HepG2 (cell line): ENCODE data around the gene FXN. TPM values are rescaled to one million over a fixed set of nuclear protein-coding genes. Genes with fewer than 3 reads are reported as not detected.

Experiments used
- ATAC-seq: fragments of 200-7000 bp; cut with Tn5 transposase; 3 replicates; pipeline ENCODE4 v1.9.1; 2020; ENCODE audit warnings: mild to moderate bottlenecking, moderate library complexity
- BruUV-seq: library from RNA; stranded (reverse); fragments of 400-500 nt; replicated peaks from 2 replicates; lab custom pipeline; 2021; lab: Mats Ljungman, UMichigan
- CTCF ChIA-PET: fragments of 300-600 bp; formaldehyde crosslinking; extraction: SDS; loops from one replicate; lab custom pipeline; 2021; ENCODE audit warnings: low total read pairs, inconsistent platforms, low intra/inter-chr PET ratio; lab: Yijun Ruan, JAX
- POLR2A ChIA-PET: fragments of 350-600 bp; sonication (Branson Sonifier 250); formaldehyde crosslinking; loops from one replicate; lab custom pipeline; 2020; ENCODE audit warnings: antibody characterized with exemption, inconsistent platforms; lab: Yijun Ruan, JAX
- DNase-seq: peaks from one replicate; pipeline ENCODE4 v3.0.0-alpha.2; 2015; ENCODE audit warnings: low spot score
- FAIRE-seq: peaks from 3 replicates; lab custom pipeline; 2011; peaks lifted over from hg19 to GRCh38; lab: Jason Lieb, UNC
- H2AFZ ChIP-seq: one replicate; pipeline ENCODE4 v1.6.1; 2011; ENCODE audit warnings: low read length, inconsistent platforms
- H3K27ac ChIP-seq: fragments of 300-600 bp; 3 replicates; pipeline ENCODE4 v1.8.0; 2011; ENCODE audit warnings: mixed run types, mild to moderate bottlenecking, mixed read lengths, low read length, inconsistent platforms; ENCODE audit not compliant: insufficient read depth; ENCODE audit errors: extremely low read length
- H3K27me3 ChIP-seq, 2 experiments: fragments of 200-600 bp in 1 of 2; 2 replicates in 1 of 2; 3 replicates in 1 of 2; pipeline versions ENCODE4 v1.6.0 to v1.8.0; 2011; ENCODE audit warnings: low read length in 2 of 2, mild to moderate bottlenecking in 2 of 2, moderate library complexity in 2 of 2, inconsistent platforms in 1 of 2; ENCODE audit not compliant: insufficient read depth in 2 of 2, control insufficient read depth in 1 of 2
- H3K36me3 ChIP-seq, 2 experiments: fragments of 200-600 bp in 1 of 2; replicated peaks in 1 of 2; 2 replicates in 1 of 2; 3 replicates in 1 of 2; pipeline versions ENCODE4 v1.5.1 to v1.8.0; 2011; ENCODE audit warnings: low read length in 2 of 2, inconsistent platforms in 1 of 2; ENCODE audit not compliant: insufficient read depth in 2 of 2, control insufficient read depth in 1 of 2
- H3K4me1 ChIP-seq: 2 replicates; pipeline ENCODE4 v1.5.1; 2012; ENCODE audit warnings: low read length, inconsistent platforms; ENCODE audit not compliant: insufficient read depth
- H3K4me2 ChIP-seq: 2 replicates; pipeline ENCODE4 v1.6.0; 2011; ENCODE audit warnings: low read depth, low read length, inconsistent platforms
- H3K4me3 ChIP-seq, 3 experiments: fragments of 200-600 bp in 1 of 3; sonication (generic), shearing (Covaris generic) in 1 of 3; replicated peaks in 1 of 3; 2 replicates each; pipeline ENCODE4 v1.5.1; 2011 to 2016; ENCODE audit warnings: low read length in 3 of 3, inconsistent platforms in 2 of 3, low read depth in 2 of 3, mild to moderate bottlenecking in 2 of 3, control low read depth in 1 of 3, mixed read lengths in 1 of 3; ENCODE audit not compliant: insufficient read depth in 1 of 3
- H3K79me2 ChIP-seq: one replicate; pipeline ENCODE4 v1.6.1; 2011; ENCODE audit warnings: low read length, inconsistent platforms; ENCODE audit not compliant: insufficient read depth
- H3K9ac ChIP-seq: 2 replicates; pipeline ENCODE4 v1.6.0; 2011; ENCODE audit warnings: mild to moderate bottlenecking, low read depth, low read length, inconsistent platforms; ENCODE audit not compliant: insufficient read depth
- H3K9me3 ChIP-seq: 2 replicates; pipeline ENCODE4 v1.5.1; 2012; ENCODE audit warnings: mild to moderate bottlenecking, low read length
- H4K20me1 ChIP-seq: 2 replicates; pipeline ENCODE4 v1.6.0; 2011; ENCODE audit warnings: inconsistent platforms, mild to moderate bottlenecking, low read length, moderate library complexity; ENCODE audit not compliant: insufficient read depth
- AGO1 ChIP-seq: fragments of 200-400 bp; formaldehyde crosslinking; IDR thresholded peaks from 2 replicates; pipeline ENCODE4 v1.6.1; 2017; ENCODE audit warnings: mild to moderate bottlenecking, low read depth, low read length, moderate library complexity; ENCODE audit not compliant: poor library complexity, severe bottlenecking
- ARNT ChIP-seq: fragments of 450-650 bp; IDR thresholded peaks from 2 replicates; pipeline ENCODE4 v1.6.1; 2017
- BRCA1 ChIP-seq: sonication (generic); formaldehyde crosslinking; IDR thresholded peaks from 2 replicates; pipeline ENCODE4 v1.4.0; 2020; ENCODE audit warnings: missing genetic modification reagents
- HNRNPLL ChIP-seq: fragments of 200-400 bp; formaldehyde crosslinking; IDR thresholded peaks from 2 replicates; pipeline ENCODE4 v1.6.1; 2017; ENCODE audit warnings: mild to moderate bottlenecking, low read depth, low read length; ENCODE audit not compliant: poor library complexity, severe bottlenecking
- KDM3A ChIP-seq: IDR thresholded peaks from 2 replicates; pipeline ENCODE4 v1.6.1; 2018; ENCODE audit warnings: low read depth, missing compliant biosample characterization
- NCOA2 ChIP-seq: sonication (generic); formaldehyde crosslinking; IDR thresholded peaks from 2 replicates; pipeline ENCODE4 v1.8.0; 2022; ENCODE audit warnings: inconsistent platforms
- NFKB2 ChIP-seq: sonication (generic); formaldehyde crosslinking; IDR thresholded peaks from 2 replicates; pipeline ENCODE4 v1.4.0; 2020; ENCODE audit warnings: missing genetic modification reagents, borderline replicate concordance
- REXO4 ChIP-seq: sonication (generic); formaldehyde crosslinking; IDR thresholded peaks from 2 replicates; pipeline ENCODE4 v1.8.0; 2022; ENCODE audit warnings: missing genetic modification reagents, mild to moderate bottlenecking, borderline replicate concordance
- SATB2 ChIP-seq: sonication (generic); formaldehyde crosslinking; IDR thresholded peaks from 2 replicates; pipeline ENCODE4 v1.5.0; 2020; ENCODE audit warnings: missing genetic modification reagents
- SMAD9 ChIP-seq: sonication (generic); formaldehyde crosslinking; IDR thresholded peaks from 2 replicates; pipeline ENCODE4 v1.5.1; 2020; ENCODE audit warnings: mild to moderate bottlenecking, missing genetic modification reagents
- SRSF9 ChIP-seq: fragments of 200-400 bp; formaldehyde crosslinking; IDR thresholded peaks from 2 replicates; pipeline ENCODE4 v1.6.1; 2018; ENCODE audit warnings: borderline replicate concordance, mild to moderate bottlenecking, low read depth, low read length; ENCODE audit not compliant: insufficient read depth, poor library complexity, severe bottlenecking
- ZNF225 ChIP-seq: sonication (generic); formaldehyde crosslinking; IDR thresholded peaks from 2 replicates; pipeline ENCODE4 v1.4.0; 2020; ENCODE audit warnings: mild to moderate bottlenecking, missing genetic modification reagents
- ZNF235 ChIP-seq: sonication (generic); formaldehyde crosslinking; IDR thresholded peaks from 2 replicates; pipeline ENCODE4 v1.8.1; 2023; ENCODE audit warnings: mild to moderate bottlenecking, missing genetic modification reagents, borderline replicate concordance
- ZNF33B ChIP-seq: sonication (generic); formaldehyde crosslinking; IDR thresholded peaks from 2 replicates; pipeline ENCODE4 v1.5.1; 2020; ENCODE audit warnings: mild to moderate bottlenecking, missing genetic modification reagents
- ZNF572 ChIP-seq: sonication (generic); formaldehyde crosslinking; IDR thresholded peaks from 2 replicates; pipeline ENCODE4 v1.5.1; 2020; ENCODE audit warnings: mild to moderate bottlenecking, missing genetic modification reagents
- ZNF83 ChIP-seq: sonication (generic); formaldehyde crosslinking; IDR thresholded peaks from 2 replicates; pipeline ENCODE4 v1.4.0; 2020; ENCODE audit warnings: missing genetic modification reagents, mild to moderate bottlenecking, borderline replicate concordance
- WGBS: methylation state at CpG from one replicate; pipeline ENCODE4 v1.1.6; 2017; ENCODE audit warnings: low lambda C conversion rate; 5-methylcytosine and 5-hydroxymethylcytosine counted together
- in situ Hi-C: cut with HindIII; loops from 2 replicates; pipeline ENCODE4 v1.10.0; 2017; ENCODE audit warnings: low pct_unique_long_range_greater_than_20kb; ENCODE audit not compliant: extremely low pct_ligation_motif_present
- intact Hi-C: fragments of 100-400 bp; cut with micrococcal nuclease; formaldehyde crosslinking; loops from one replicate; pipeline ENCODE4 v1.10.0; 2022; ENCODE audit not compliant: unreplicated experiment
- polyA plus RNA-seq, 8 experiments: library from polyadenylated mRNA; depleted of rRNA in 3 of 8; stranded (reverse) in 7 of 8; unstranded in 1 of 8; fragments of >200 nt; fragmentation: Illumina TruSeq in 4 of 8; extraction: Trizol in 4 of 8; gene quantifications; 2 replicates each; pipeline versions ENCODE4 v1.2.1 to v1.2.3, GENCODE V29; 2011 to 2016; ENCODE audit warnings: low read depth in 4 of 8, missing spikeins in 1 of 8, mixed read lengths in 1 of 8; ENCODE audit not compliant: insufficient read depth in 1 of 8
- total RNA-seq, 5 experiments: library from RNA; depleted of rRNA; stranded (reverse); fragments of >200 nt; fragmentation: Illumina TruSeq; extraction: Trizol; gene quantifications; 2 replicates each; pipeline ENCODE4 v1.2.3, GENCODE V29; 2016; ENCODE audit warnings: low read depth in 1 of 5
- TF ChIP-seq, protein P1 (sequence below): IDR thresholded peaks from 2 replicates; pipeline ENCODE4 v1.6.1; 2016; ENCODE audit warnings: missing genetic modification reagents, missing compliant biosample characterization
- TF ChIP-seq, protein P2 (sequence below): conservative IDR thresholded peaks from 2 replicates; pipeline ENCODE4 v1.6.1; 2018; ENCODE audit warnings: missing genetic modification reagents
- TF ChIP-seq, protein P3 (sequence below): sonication (generic); formaldehyde crosslinking; IDR thresholded peaks from 2 replicates; pipeline ENCODE4 v1.8.1; 2023; ENCODE audit warnings: mild to moderate bottlenecking, missing genetic modification reagents

The FXN gene
- total and polyA plus RNA-seq, 2 of the 13 experiments (the other 11 are each of a cell fraction or from before 2014, with no cell fraction given), result 24.1 to 26.0 TPM

DNA sequence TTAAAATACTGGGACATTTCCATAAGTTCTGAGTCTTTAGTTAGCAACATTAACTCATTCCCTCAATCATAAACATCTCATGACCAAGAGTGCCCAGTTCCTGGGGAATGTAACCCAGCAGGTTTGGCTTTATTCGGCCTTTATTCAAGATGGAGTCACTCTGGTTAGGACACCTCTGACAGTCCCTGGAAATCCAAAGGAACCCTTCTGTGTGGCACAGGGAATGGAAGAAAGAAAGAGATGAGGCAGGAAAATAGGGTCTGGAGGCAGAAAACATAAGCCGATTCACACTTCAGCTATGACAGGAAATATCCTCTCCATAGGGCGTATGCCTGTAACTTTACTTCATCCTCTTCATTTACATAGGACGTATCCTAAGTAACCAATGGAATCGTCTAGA, 53.5 kb downstream of the FXN start (continued):
- TF ChIP-seq, protein P1, sequence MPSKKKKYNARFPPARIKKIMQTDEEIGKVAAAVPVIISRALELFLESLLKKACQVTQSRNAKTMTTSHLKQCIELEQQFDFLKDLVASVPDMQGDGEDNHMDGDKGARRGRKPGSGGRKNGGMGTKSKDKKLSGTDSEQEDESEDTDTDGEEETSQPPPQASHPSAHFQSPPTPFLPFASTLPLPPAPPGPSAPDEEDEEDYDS (CRISPR knock-in tag), result no peak
- TF ChIP-seq KDM3A (CRISPR knock-in tag) (no peak), BRCA1 (CRISPR knock-in tag) (no peak), ZNF33B (no peak)
- TF ChIP-seq, protein P2, sequence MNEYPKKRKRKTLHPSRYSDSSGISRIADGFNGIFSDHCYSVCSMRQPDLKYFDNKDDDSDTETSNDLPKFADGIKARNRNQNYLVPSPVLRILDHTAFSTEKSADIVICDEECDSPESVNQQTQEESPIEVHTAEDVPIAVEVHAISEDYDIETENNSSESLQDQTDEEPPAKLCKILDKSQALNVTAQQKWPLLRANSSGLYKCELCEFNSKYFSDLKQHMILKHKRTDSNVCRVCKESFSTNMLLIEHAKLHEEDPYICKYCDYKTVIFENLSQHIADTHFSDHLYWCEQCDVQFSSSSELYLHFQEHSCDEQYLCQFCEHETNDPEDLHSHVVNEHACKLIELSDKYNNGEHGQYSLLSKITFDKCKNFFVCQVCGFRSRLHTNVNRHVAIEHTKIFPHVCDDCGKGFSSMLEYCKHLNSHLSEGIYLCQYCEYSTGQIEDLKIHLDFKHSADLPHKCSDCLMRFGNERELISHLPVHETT (CRISPR knock-in tag), result no peak

DNA sequence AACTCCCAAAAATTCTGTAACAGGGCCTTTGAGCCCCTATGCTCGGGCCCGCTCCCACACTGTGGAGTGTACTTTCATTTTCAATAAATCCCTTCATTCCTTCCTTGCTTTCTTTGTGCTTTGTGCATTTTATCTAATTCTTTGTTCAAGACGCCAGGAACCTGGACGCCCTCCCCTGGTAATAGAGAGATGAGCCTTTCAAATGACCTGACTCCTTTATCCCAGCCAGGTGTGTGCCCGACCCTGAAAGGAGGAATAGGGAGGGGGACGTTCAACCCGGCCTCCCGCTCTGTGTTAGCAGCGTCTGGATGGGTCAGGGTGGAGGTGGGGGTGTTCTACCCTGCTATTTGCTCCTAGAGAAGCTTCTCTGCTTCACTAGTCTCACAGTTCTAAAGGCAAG, 53.9 kb downstream of the FXN start:
- H3K27me3 ChIP-seq, result no peaks in the 10 kb centered on the region
- ChIA-PET POLR2A (no interaction called here), CTCF (no interaction called here)
- intact Hi-C loops (no loop called here), in situ Hi-C loops (no loop called here)
- no peaks in the 10 kb centered on the region for H3K36me3 ChIP-seq
- ATAC-seq (no peak), DNase-seq (no peak), FAIRE-seq (no peak)
- H3K79me2 ChIP-seq, result no peaks in the 10 kb centered on the region
- H3K27ac ChIP-seq, result no peak overlapping the region
- H4K20me1 ChIP-seq, result no peaks in the 10 kb centered on the region
- TF ChIP-seq SRSF9 (no peak), AGO1 (no peak), ZNF235 (no peak), SATB2 (CRISPR knock-in tag) (no peak), REXO4 (CRISPR knock-in tag) (no peak), ZNF83 (CRISPR knock-in tag) (no peak), ARNT (no peak), HNRNPLL (no peak), SMAD9 (CRISPR knock-in tag) (no peak), NCOA2 (CRISPR knock-in tag) (no peak), NFKB2 (CRISPR knock-in tag) (no peak), ZNF572 (CRISPR knock-in tag) (no peak), ZNF225 (no peak)
- TF ChIP-seq, protein P3, sequence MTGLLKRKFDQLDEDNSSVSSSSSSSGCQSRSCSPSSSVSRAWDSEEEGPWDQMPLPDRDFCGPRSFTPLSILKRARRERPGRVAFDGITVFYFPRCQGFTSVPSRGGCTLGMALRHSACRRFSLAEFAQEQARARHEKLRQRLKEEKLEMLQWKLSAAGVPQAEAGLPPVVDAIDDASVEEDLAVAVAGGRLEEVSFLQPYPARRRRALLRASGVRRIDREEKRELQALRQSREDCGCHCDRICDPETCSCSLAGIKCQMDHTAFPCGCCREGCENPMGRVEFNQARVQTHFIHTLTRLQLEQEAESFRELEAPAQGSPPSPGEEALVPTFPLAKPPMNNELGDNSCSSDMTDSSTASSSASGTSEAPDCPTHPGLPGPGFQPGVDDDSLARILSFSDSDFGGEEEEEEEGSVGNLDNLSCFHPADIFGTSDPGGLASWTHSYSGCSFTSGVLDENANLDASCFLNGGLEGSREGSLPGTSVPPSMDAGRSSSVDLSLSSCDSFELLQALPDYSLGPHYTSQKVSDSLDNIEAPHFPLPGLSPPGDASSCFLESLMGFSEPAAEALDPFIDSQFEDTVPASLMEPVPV (CRISPR knock-in tag), result no peak
- no peak overlapping the region for H3K4me2 ChIP-seq
- peaks cover 46% of the 10 kb centered on the region for H3K4me1 ChIP-seq
- 87% methylated on average over 9 of the region's 9 CpGs for WGBS
- no TSS peak for BruUV-seq
- H3K9ac ChIP-seq, result no peak overlapping the region
- H3K9me3 ChIP-seq, result no peaks in the 10 kb centered on the region
- no peak overlapping the region for H2AFZ ChIP-seq
- no peak overlapping the region for H3K4me3 ChIP-seq
